ENCODE measurements around the gene SLC6A9.

The SLC6A9 gene

GRCh38 chr1:44072821-44073220 is 41.6 kb upstream of the SLC6A9 start:
- H3F3A ChIP-seq (ENCODE audit: insufficient read depth): no peaks in the 10 kb centered on the region
- H3K9me2 ChIP-seq (replicated peaks; ENCODE audit: insufficient read depth, low read length): no peaks in the 10 kb centered on the region
- no peak overlapping the region for H3K9ac ChIP-seq (ENCODE audit: low read length)
- H2AFZ ChIP-seq (ENCODE audit: low read depth, low read length, severe bottlenecking): no peak overlapping the region
- no peaks in the 10 kb centered on the region for H4K20me1 ChIP-seq (ENCODE audit: low read depth, low read length)
- H3K27me3 ChIP-seq (ENCODE audit: low read length): no peaks in the 10 kb centered on the region
- H3K9me3 ChIP-seq (ENCODE audit: insufficient read depth, low read length): no peaks in the 10 kb centered on the region
- H3K36me3 ChIP-seq (ENCODE audit: low read length): no peaks in the 10 kb centered on the region
- H3K79me2 ChIP-seq (ENCODE audit: insufficient read depth, low read length): no peaks in the 10 kb centered on the region
- H3K27ac ChIP-seq (ENCODE audit: low read depth, low read length): no peak overlapping the region
- no peak overlapping the region for H3K4me3 ChIP-seq (ENCODE audit: insufficient read depth, low read length, poor library complexity, severe bottlenecking)
- no peak overlapping the region for H3K4me2 ChIP-seq (ENCODE audit: low read depth, low read length, poor library complexity, severe bottlenecking)
- no peak for TF ChIP-seq EZH2phosphoT487 (conservative IDR thresholded peaks at IDR 0.05; ENCODE audit: low read length)
- TF ChIP-seq, protein P1, sequence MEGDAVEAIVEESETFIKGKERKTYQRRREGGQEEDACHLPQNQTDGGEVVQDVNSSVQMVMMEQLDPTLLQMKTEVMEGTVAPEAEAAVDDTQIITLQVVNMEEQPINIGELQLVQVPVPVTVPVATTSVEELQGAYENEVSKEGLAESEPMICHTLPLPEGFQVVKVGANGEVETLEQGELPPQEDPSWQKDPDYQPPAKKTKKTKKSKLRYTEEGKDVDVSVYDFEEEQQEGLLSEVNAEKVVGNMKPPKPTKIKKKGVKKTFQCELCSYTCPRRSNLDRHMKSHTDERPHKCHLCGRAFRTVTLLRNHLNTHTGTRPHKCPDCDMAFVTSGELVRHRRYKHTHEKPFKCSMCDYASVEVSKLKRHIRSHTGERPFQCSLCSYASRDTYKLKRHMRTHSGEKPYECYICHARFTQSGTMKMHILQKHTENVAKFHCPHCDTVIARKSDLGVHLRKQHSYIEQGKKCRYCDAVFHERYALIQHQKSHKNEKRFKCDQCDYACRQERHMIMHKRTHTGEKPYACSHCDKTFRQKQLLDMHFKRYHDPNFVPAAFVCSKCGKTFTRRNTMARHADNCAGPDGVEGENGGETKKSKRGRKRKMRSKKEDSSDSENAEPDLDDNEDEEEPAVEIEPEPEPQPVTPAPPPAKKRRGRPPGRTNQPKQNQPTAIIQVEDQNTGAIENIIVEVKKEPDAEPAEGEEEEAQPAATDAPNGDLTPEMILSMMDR (IDR thresholded peaks at IDR 0.05; ENCODE audit: insufficient read depth, low read length, poor library complexity, severe bottlenecking): no peak

DNA sequence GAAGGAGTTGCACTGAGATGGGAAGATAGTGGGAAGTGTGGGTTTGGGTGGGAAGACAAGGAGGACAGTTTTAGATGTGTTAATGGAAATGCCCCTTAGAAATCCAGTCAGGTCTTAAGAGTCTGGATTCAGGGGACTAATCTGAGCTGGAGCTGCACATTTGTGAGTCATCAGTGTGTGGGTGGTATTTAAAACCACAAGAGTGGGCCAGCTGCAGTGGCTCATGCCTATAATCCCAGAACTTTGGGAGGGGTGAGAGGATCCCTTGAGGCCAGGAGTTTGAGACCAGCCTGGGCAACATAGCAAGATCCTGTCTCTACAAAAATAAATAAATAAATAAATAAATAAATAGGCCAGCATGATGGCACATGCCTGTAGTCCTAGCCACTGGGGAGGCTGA is 40.9 kb upstream of the SLC6A9 start:
- Histone ChIP-seq H3K27ac (ENCODE audit: low read depth, low read length) (no peak overlapping the region), H3F3A (ENCODE audit: insufficient read depth) (no peaks in the 10 kb centered on the region), H2AFZ (ENCODE audit: low read depth, low read length, severe bottlenecking) (no peak overlapping the region), H3K36me3 (ENCODE audit: low read length) (no peaks in the 10 kb centered on the region), H3K9ac (ENCODE audit: low read length) (no peak overlapping the region), H3K4me3 (ENCODE audit: insufficient read depth, low read length, poor library complexity, severe bottlenecking) (no peak overlapping the region), H3K79me2 (ENCODE audit: insufficient read depth, low read length) (no peaks in the 10 kb centered on the region), H3K9me3 (ENCODE audit: insufficient read depth, low read length) (no peaks in the 10 kb centered on the region), H3K4me2 (ENCODE audit: low read depth, low read length, poor library complexity, severe bottlenecking) (no peak overlapping the region), H3K9me2 (replicated peaks; ENCODE audit: insufficient read depth, low read length) (no peaks in the 10 kb centered on the region), H3K27me3 (ENCODE audit: low read length) (no peaks in the 10 kb centered on the region), H4K20me1 (ENCODE audit: low read depth, low read length) (no peaks in the 10 kb centered on the region)
- TF ChIP-seq EZH2phosphoT487 (conservative IDR thresholded peaks at IDR 0.05; ENCODE audit: low read length): no peak
- TF ChIP-seq, protein P1 (IDR thresholded peaks at IDR 0.05; ENCODE audit: insufficient read depth, low read length, poor library complexity, severe bottlenecking): no peak

- Histone ChIP-seq H3K9ac (ENCODE audit: low read length) (no peak overlapping the region), H3K9me3 (ENCODE audit: insufficient read depth, low read length) (no peaks in the 10 kb centered on the region), H3K27ac (ENCODE audit: low read depth, low read length) (no peak overlapping the region), H4K20me1 (ENCODE audit: low read depth, low read length) (no peaks in the 10 kb centered on the region), H3K4me3 (ENCODE audit: insufficient read depth, low read length, poor library complexity, severe bottlenecking) (no peak overlapping the region), H3K79me2 (ENCODE audit: insufficient read depth, low read length) (no peaks in the 10 kb centered on the region), H3K9me2 (replicated peaks; ENCODE audit: insufficient read depth, low read length) (no peaks in the 10 kb centered on the region), H2AFZ (ENCODE audit: low read depth, low read length, severe bottlenecking) (no peak overlapping the region), H3K27me3 (ENCODE audit: low read length) (no peaks in the 10 kb centered on the region), H3K36me3 (ENCODE audit: low read length) (no peaks in the 10 kb centered on the region), H3K4me2 (ENCODE audit: low read depth, low read length, poor library complexity, severe bottlenecking) (no peak overlapping the region), H3F3A (ENCODE audit: insufficient read depth) (no peaks in the 10 kb centered on the region)
- TF ChIP-seq, protein P1 (IDR thresholded peaks at IDR 0.05; ENCODE audit: insufficient read depth, low read length, poor library complexity, severe bottlenecking): no peak
- TF ChIP-seq EZH2phosphoT487 (conservative IDR thresholded peaks at IDR 0.05; ENCODE audit: low read length): no peak
These were observed 40.2 kb upstream of the SLC6A9 start for GRCh38 chr1:44071461-44071860.

Measured in SU-DHL-6 (cell line).